Right lobe of liver (tissue), 6 donors: ENCODE results near the gene CTRB2. TPM values are rescaled to one million over a fixed set of nuclear protein-coding genes. Genes with fewer than 3 reads are reported as not detected.

Experiments used
- ATAC-seq, 4 donors: fragments of 200-7000 bp; cut with Tn5 transposase; one replicate each; pipeline ENCODE4 v1.9.1; 2020; ENCODE audit warnings: mild to moderate bottlenecking in 4 of 4, moderate library complexity in 4 of 4
- DNase-seq, 3 donors: peaks; one replicate each; pipeline ENCODE4 v3.0.0-alpha.2; 2020
- H3K27ac ChIP-seq, 3 donors: fragments of 200-600 bp; one replicate each; pipeline ENCODE4 v1.8.0; 2022
- H3K27me3 ChIP-seq, 2 donors: fragments of 200-600 bp; one replicate each; pipeline ENCODE4 v1.8.0; 2022
- H3K36me3 ChIP-seq, 4 donors: fragments of 200-600 bp; sonication (generic) in 1 of 4; one replicate each; pipeline versions ENCODE4 v1.5.1 to v1.8.0; 2017 to 2022; ENCODE audit warnings: control low read depth in 1 of 4
- H3K4me1 ChIP-seq, 4 donors: fragments of 200-600 bp; sonication (generic) in 1 of 4; one replicate each; pipeline versions ENCODE4 v1.5.1 to v1.8.0; 2017 to 2022; ENCODE audit warnings: control low read depth in 1 of 4
- H3K4me3 ChIP-seq, 3 donors: fragments of 200-600 bp; one replicate each; pipeline ENCODE4 v1.8.0; 2022
- H3K9me3 ChIP-seq, 4 donors: fragments of 200-600 bp; sonication (generic) in 1 of 4; one replicate each; pipeline versions ENCODE4 v1.5.1 to v1.8.0; 2017 to 2022; ENCODE audit warnings: control low read depth in 1 of 4
- CTCF ChIP-seq, 4 donors: fragments of 200-600 bp in 3 of 4; fragments of 450-650 bp in 1 of 4; IDR thresholded peaks; one replicate each; pipeline versions ENCODE4 v1.5.1 to v1.8.0; 2016 to 2022; ENCODE audit warnings: antibody characterized with exemption in 4 of 4, mild to moderate bottlenecking in 2 of 4
- POLR2A ChIP-seq: fragments of 450-650 bp; IDR thresholded peaks from one replicate; pipeline ENCODE4 v1.6.1; 2017; ENCODE audit warnings: antibody characterized with exemption, mild to moderate bottlenecking
- WGBS: methylation state at CpG from one replicate; pipeline ENCODE4 v1.1.6; 2018; ENCODE audit warnings: low coverage, low lambda C conversion rate; ENCODE audit not compliant: insufficient coverage; ENCODE audit errors: missing lambda C conversion rate; 5-methylcytosine and 5-hydroxymethylcytosine counted together
- intact Hi-C, 2 donors: fragments of 100-400 bp; cut with DNase I; formaldehyde crosslinking; loops; one replicate each; pipeline versions ENCODE4 v1.11.2 to v1.14.1; 2022
- total RNA-seq, 6 experiments: library from RNA; depleted of rRNA in 2 of 6; stranded (reverse); fragments of >200 nt in 2 of 6; fragmentation: NEBNext Ultra II Directional in 3 of 6; extraction: Animal tissue kit (Norgen Biotek cat#: 25700) in 3 of 6; gene quantifications; one replicate each; pipeline versions ENCODE4 v1.1.0 to v1.2.4, GENCODE V29; 2016 to 2023
- donor health status: DM: no; HTN: yes; CAD: no.
- donor health status: DM: no; HTN: no; CAD: no.
- donor health status: DM: no; HTN: no; CAD: no.
- donor health status: DM: no; HTN: yes; CAD: no.
- donor health status: DM: no; HTN: yes; CAD: no.

The CTRB2 gene
- total RNA-seq, 6 experiments from 2014 or later = not detected

GRCh38 chr16:75235721-75236193 lies 28.8 kb upstream of the CTRB2 start:
- H3K36me3 ChIP-seq = peaks cover 0 to 14% (median 5%) of the 10 kb centered on the region in 4 donors
- intact Hi-C loops = loop anchor here in 1 of 2 donors (10.0 kb wide), 1 partner anchor 149 kb away; no protein-coding TSS in a partner anchor
- WGBS = no CpG with 5 or more reads among the region's 34 CpGs
- H3K27ac ChIP-seq = no peak overlapping the region
- ATAC-seq = no peak
- H3K4me3 ChIP-seq = no peak overlapping the region
- no peak for TF ChIP-seq CTCF (IDR thresholded peaks at IDR 0.05)
- no peak for TF ChIP-seq POLR2A
- H3K27me3 ChIP-seq = no peaks in the 10 kb centered on the region
- no peaks in the 10 kb centered on the region for H3K4me1 ChIP-seq
- DNase-seq = peak in 2 of 3 donors; percentile 43 to 60
- no peaks in the 10 kb centered on the region for H3K9me3 ChIP-seq

GRCh38 chr16:75234856-75235696 lies 28.1 kb upstream of the CTRB2 start:
- DNase-seq = peak in 2 of 3 donors; percentile 46 to 58
- Histone ChIP-seq H3K27me3 (no peaks in the 10 kb centered on the region), H3K36me3 (peaks cover 0 to 17% (median 6%) of the 10 kb centered on the region in 4 donors), H3K9me3 (no peaks in the 10 kb centered on the region), H3K4me1 (no peaks in the 10 kb centered on the region), H3K4me3 (no peak overlapping the region), H3K27ac (peak overlapping the region in 2 of 3 donors; percentile 49 to 56)
- WGBS = no CpG with 5 or more reads among the region's 48 CpGs
- ATAC-seq = peak in 2 of 4 donors; percentile 1
- no peak for TF ChIP-seq CTCF (IDR thresholded peaks at IDR 0.05)
- intact Hi-C loops = loop anchor here (5.0 to 10.0 kb wide), 2 partner anchors 150 to 152 kb away; no protein-coding TSS in a partner anchor

- TF ChIP-seq POLR2A (no peak), CTCF (IDR thresholded peaks at IDR 0.05) (no peak)
- H3K4me1 ChIP-seq = no peaks in the 10 kb centered on the region
- no peak overlapping the region for H3K27ac ChIP-seq
- WGBS = 56% methylated on average over 1 of the region's 7 CpGs
- H3K36me3 ChIP-seq = peaks cover 0 to 26% (median 12%) of the 10 kb centered on the region in 4 donors
- H3K9me3 ChIP-seq = no peaks in the 10 kb centered on the region
- no peak overlapping the region for H3K4me3 ChIP-seq
- no peak for ATAC-seq
- intact Hi-C loops = loop anchor here (5.0 to 10.0 kb wide), 2 partner anchors 151 to 154 kb away; no protein-coding TSS in a partner anchor
- DNase-seq = no peak
- no peaks in the 10 kb centered on the region for H3K27me3 ChIP-seq
Observed at GRCh38 chr16:75233611-75233938, 26.6 kb upstream of the CTRB2 start.

- peaks cover 0 to 26% (median 12%) of the 10 kb centered on the region in 4 donors for H3K36me3 ChIP-seq
- intact Hi-C loops = loop anchor here (5.0 to 10.0 kb wide), 2 partner anchors 153 to 156 kb away; no protein-coding TSS in a partner anchor
- H3K27me3 ChIP-seq = no peaks in the 10 kb centered on the region
- H3K4me1 ChIP-seq = no peaks in the 10 kb centered on the region
- no peak overlapping the region for H3K27ac ChIP-seq
- DNase-seq = no peak
- no peak overlapping the region for H3K4me3 ChIP-seq
- TF ChIP-seq POLR2A (no peak), CTCF (IDR thresholded peaks at IDR 0.05) (no peak)
- 95% methylated on average over 9 of the region's 11 CpGs for WGBS
- no peaks in the 10 kb centered on the region for H3K9me3 ChIP-seq
- no peak for ATAC-seq
Observed at GRCh38 chr16:75231570-75231969, 24.6 kb upstream of the CTRB2 start.
